Hair follicle dermal papilla cell (primary cell): Measurements from ENCODE around the gene COL11A2. TPM values are rescaled to one million over a fixed set of nuclear protein-coding genes. Genes with fewer than 3 reads are reported as not detected.

Experiments
- small RNA-seq: library from RNA; depleted of rRNA; stranded (forward); fragments of <200 nt; gene quantifications from one replicate; pipeline ENCODE3, GENCODE V24; 2012
- total RNA-seq: library from RNA; depleted of rRNA; stranded (reverse); fragments of >200 nt; gene quantifications from 2 replicates; pipeline ENCODE4 v1.2.3, GENCODE V29; 2012

COL11A2 gene
- total RNA-seq: 0.61 and 0.65 TPM in 2 replicates

GRCh38 chr6:33192105-33192646 is at the start of gene COL11A2:
Gene COL11A2 (minus strand): TSS chr6:33192467. CDS start chr6:33192240, 227 bp downstream.

DNA sequence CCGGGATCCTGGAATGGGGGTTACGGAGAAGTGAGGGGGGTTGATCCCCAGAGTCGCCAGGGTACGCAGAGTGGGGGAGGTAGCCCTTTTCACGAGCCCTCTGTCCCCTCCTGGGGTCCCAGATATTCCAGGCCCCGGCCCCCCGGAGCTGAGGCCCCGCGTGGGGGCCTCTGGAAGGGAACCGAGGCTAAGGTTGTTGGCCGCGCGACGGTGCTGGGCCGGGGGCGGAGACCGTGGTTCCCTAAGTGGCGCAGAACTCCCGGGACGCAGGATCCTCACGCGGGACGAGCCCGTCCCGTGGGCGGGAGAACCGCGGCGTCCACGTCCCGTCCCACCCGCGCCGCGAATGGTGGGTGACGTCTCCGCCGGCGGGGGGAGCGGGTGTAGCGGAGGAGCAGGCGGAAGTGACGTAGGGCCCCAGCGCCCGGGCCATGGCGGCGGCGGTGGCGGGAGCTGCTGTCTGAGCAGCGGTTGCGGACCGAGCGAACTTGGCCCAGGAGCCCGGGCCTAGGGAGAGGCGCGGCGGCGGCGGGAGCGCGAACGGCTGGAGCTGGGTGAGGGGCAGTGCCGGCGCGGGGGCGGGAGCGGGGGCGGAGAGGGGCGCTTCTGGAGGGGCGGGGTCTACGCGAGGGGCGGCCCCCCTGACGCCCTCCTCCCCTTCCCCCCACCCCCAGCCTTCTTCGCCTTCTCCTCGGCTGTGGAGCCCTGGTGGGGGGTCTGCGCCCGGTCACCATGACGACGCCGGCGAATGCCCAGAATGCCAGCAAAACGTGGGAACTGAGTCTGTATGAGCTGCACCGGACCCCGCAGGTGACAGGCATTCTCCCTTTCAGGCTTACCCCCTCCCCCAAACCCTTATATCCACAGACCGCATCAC is 16.1 kb upstream of the COL11A2 start, which contains the start of gene RING1:
RING1 (plus strand) TSS at position 410 of the 877 bp plus-strand sequence; CDS start at position 733, 323 bp downstream.

DNA sequence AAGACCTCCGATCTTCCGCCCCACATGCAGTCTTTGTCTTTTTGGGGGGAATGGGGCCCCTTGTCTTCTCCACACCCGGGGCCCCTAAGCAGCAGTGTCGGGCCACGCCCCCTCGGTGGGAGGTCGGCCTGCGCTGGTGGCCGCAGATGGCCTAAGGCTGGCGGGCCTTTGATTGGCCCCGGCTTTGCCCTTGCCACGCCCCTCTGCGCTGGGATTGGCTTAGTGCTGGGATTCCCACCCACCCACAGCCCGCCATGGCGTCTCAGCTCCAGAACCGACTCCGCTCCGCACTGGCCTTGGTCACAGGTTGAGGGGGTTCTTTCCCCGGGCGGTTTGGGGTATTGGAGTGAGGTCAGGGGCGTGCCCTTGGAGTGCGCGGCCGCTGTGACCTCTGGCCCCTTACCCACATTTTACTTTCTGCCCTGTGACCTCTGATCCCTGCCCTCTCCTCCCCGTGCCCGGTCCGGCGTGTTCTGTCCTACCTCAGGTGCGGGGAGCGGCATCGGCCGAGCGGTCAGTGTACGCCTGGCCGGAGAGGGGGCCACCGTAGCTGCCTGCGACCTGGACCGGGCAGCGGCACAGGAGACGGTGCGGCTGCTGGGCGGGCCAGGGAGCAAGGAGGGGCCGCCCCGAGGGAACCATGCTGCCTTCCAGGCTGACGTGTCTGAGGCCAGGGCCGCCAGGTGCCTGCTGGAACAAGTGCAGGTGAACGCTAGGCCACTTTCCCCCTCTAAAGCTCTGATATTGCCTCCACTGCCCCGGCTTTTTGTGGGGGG is 12.3 kb upstream of the COL11A2 start, which contains the start of gene HSD17B8:
HSD17B8 (plus strand) TSS at position 241 of the 776 bp plus-strand sequence; CDS start at position 255, 14 bp downstream.

GRCh38 chr6:33200219-33201146 is 8.2 kb upstream of the COL11A2 start, which contains the start of the genes RXRB and SLC39A7:
Gene RXRB (minus strand): TSS chr6:33200665. CDS start chr6:33200476, 189 bp downstream.
Gene SLC39A7 (plus strand): TSS chr6:33200867. CDS start chr6:33201246, 379 bp downstream.

Small RNA genes within 50 kb of the gene (small RNA-seq; reads per million reads assigned to genes)
- gene MIR219A1: not detected
- 0.22 reads per million for gene RNY4P10

Other genes starting within 250 kb of the COL11A2 start
- gene HLA-DMA, start 239.4 kb downstream of the COL11A2 start, total RNA-seq: 5.7 TPM in 2 replicates
- 162 and 165 TPM in 2 replicates for gene BRD2, start 223.9 kb downstream of the COL11A2 start, total RNA-seq
- gene HLA-DOA, start 182.9 kb downstream of the COL11A2 start, total RNA-seq: 0.49 and 0.65 TPM in 2 replicates
- gene HLA-DPA1, start 118.8 kb downstream of the COL11A2 start, total RNA-seq: 6.7 and 12.2 TPM in 2 replicates
- 10.9 and 18.3 TPM in 2 replicates for gene HLA-DPB1, start 116.5 kb downstream of the COL11A2 start, total RNA-seq
- gene RXRB, start 8.2 kb upstream of the COL11A2 start, total RNA-seq: 28.4 and 30.5 TPM in 2 replicates
- 132 and 144 TPM in 2 replicates for gene SLC39A7, start 8.4 kb upstream of the COL11A2 start, total RNA-seq
- 5.0 and 5.2 TPM in 2 replicates for gene HSD17B8, start 12.2 kb upstream of the COL11A2 start, total RNA-seq
- 23.4 and 24.3 TPM in 2 replicates for gene RING1, start 16.0 kb upstream of the COL11A2 start, total RNA-seq
- gene VPS52, start 79.4 kb upstream of the COL11A2 start, total RNA-seq: 43.7 and 47.2 TPM in 2 replicates
- 1,654 and 1,656 TPM in 2 replicates for gene RPS18, start 79.6 kb upstream of the COL11A2 start, total RNA-seq
- 10.6 and 12.8 TPM in 2 replicates for gene B3GALT4, start 84.7 kb upstream of the COL11A2 start, total RNA-seq
- 61.9 and 68.6 TPM in 2 replicates for gene WDR46, start 96.8 kb upstream of the COL11A2 start, total RNA-seq
- gene PFDN6, start 97.1 kb upstream of the COL11A2 start, total RNA-seq: 11.5 and 11.7 TPM in 2 replicates
- 20.6 and 26.8 TPM in 2 replicates for gene RGL2, start 106.5 kb upstream of the COL11A2 start, total RNA-seq
- gene TAPBP, start 121.6 kb upstream of the COL11A2 start, total RNA-seq: 132 and 146 TPM in 2 replicates
- gene ZBTB22, start 125.3 kb upstream of the COL11A2 start, total RNA-seq: 22.7 and 25.7 TPM in 2 replicates
- gene DAXX, start 130.5 kb upstream of the COL11A2 start, total RNA-seq: 42.5 and 50.6 TPM in 2 replicates
- 2.9 TPM in 2 replicates for gene KIFC1, start 199.4 kb upstream of the COL11A2 start, total RNA-seq
- 30.7 and 31.0 TPM in 2 replicates for gene PHF1, start 218.5 kb upstream of the COL11A2 start, total RNA-seq
- 84.7 and 114 TPM in 2 replicates for gene CUTA, start 225.6 kb upstream of the COL11A2 start, total RNA-seq
- gene SYNGAP1, start 227.6 kb upstream of the COL11A2 start, total RNA-seq: 6.1 and 8.8 TPM in 2 replicates